Stromal cell of bone marrow (primary cell): ENCODE results near the gene RNASE3.
A peak's percentile ranks its signal among the peaks of the same experiment; 100 is the strongest.
"Not testable (repeated sequence)": the region's sequence is repeated elsewhere in the genome, so short reads cannot be mapped to it uniquely, and the experiment has no call there.

Experiments used
- DNase-seq: peaks from one replicate; pipeline ENCODE4 v3.0.0-alpha.2; 2012; ENCODE audit warnings: low read depth

RNASE3 gene

GRCh38 chr14:20891126-20891825, at the start of gene RNASE3:
Gene RNASE3 (plus strand): TSS chr14:20891385. CDS start chr14:20891687, 302 bp downstream.
- DNase-seq: not testable (repeated sequence)

DNA sequence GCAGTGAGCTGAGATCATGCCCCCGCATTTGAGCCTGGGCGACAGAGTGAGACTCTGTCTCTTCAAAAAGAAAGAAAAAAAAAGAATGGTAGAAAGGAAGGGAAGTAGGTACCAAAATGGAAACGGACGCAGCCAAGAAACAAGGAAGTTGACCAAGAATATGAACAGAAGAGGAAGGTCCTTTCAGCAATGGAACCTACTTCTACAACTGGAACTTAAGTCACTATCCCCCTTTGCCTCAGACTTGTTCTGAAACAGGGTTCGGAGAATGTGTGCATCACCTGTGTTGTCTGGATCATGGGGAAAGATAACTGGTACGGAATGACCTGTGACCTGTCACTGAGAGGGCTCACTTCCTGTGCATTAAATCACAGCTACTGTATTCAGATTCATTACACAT, 44.6 kb upstream of the RNASE3 start:
- DNase-seq: no peak

DNA sequence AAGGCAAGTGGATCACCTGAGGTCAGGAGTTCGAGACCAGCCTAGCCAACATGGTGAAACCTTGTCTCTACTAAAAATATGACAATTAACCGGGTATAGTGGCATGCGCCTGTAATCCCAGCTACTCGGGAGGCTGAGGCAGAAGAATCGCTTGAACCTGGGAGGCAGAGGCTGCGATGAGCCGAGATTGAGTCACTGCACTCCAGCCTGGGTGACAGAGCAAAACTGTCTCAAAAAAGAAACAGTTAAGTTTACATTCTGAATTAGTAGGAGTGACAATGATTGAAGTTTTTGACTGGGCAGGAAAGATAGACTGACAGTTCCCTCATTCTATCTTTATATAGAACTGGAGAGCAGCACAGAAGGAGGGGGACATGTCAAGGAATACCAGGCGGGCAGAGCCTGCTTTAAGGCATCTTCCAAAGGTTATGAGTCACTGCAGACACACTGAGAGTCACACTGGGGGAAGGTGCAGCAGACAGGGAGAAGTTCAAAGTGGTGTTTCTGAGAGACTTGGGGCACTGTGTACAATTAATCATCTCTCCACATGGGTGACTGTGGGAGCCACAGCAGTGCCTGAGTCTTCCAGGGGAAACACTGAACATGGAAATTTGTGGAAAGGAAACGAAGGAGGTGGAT, 42.8 kb upstream of the RNASE3 start:
- DNase-seq: no peak

DNA sequence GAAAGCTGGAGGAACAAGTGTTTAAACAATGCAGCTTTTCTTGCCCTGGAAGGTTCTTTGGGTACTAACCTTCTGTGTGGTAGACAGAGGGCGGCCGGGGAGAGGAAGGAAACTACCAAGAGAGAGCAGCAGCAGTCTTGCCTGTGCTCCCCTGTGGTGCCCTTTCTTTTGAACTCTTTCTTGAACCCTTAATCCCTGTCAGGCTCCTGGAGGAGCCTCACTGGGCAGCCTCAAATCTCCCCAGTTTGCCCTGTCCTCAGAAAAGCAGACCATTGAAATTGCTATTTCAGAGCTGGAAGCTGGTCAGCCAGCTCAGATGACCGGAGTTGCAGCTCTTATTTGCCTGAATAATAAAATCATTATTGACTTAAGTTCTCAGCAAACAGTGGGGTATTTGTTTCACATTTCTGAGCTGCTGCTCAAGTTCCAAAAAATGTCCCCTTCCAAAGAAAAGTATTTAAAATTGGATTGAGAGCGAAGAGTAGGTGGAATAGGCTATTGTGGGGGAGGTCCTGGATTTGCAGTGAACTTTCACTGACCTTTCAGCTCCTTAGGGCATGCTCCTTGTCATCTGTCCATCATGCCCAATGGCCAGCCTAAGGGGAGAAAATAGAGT, 42.1 kb upstream of the RNASE3 start:
- no peak for DNase-seq

DNA sequence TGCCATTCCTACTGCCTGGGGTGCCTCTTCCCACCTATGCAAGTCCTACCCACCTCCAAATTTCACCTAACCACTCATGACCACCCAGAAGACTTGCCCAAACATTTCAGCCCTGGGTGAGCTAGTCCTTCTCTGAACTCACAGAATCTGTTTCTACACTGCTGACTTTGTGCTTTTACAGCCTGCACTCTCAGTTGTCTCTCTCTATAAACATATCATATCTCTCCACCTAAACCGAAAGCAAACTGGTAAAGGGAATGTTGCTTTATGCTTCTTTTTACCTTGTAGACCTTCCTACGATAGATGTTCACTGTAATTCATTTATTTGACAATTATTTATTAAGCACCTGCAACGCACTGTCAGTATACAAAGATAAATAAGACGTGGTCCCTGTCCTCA, 38.1 kb upstream of the RNASE3 start:
- no peak for DNase-seq

DNA sequence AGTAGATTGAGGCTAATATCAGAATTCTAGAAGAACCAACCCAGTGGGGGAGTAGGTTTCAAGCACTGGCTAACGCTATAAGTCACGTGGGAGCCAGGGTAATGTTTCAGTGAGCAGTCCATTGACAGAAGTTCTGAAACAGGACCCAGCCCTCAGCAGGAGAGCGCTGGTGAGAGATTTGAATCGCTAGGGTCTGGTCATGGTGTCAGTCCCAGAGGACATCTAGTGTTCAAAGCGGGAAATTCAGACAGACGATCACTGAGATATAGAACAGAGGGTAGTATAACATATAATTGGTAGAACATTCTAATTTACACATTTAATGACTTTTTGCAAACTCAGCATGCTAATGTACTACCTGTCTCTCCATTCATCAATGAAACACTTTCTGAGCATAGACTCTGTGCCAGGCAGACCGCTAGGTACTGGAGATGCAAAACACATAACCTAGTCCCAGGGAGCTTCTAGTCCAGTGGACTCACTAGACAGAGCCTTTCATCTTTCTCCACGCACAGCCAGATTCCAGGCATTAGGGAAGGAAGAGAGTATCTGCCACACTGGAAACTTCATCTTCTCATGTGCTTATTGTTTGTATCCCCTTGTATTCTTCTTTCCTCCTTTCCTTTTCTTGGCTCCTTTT, 35.4 kb upstream of the RNASE3 start:
- peak; percentile 41 for DNase-seq

DNA sequence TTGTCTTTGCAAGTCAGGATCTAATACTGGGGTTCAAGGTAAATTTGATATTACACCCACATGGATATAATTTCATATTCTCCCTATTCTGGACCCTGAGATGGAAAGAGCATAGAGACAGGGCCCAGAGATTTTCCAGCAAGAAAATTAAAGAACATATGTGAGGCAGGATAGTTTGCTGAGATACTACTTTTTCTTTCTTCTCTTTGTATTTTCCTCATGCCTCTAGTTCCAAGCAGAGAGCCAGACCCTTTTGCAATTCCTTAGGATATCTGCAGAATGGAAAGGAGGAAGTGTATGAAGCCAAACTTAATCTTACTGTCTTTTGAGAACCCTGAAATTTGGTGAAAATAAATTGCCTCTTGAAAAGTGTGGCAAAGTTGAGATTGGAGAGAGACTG, 34.0 kb upstream of the RNASE3 start:
- no peak for DNase-seq

DNA sequence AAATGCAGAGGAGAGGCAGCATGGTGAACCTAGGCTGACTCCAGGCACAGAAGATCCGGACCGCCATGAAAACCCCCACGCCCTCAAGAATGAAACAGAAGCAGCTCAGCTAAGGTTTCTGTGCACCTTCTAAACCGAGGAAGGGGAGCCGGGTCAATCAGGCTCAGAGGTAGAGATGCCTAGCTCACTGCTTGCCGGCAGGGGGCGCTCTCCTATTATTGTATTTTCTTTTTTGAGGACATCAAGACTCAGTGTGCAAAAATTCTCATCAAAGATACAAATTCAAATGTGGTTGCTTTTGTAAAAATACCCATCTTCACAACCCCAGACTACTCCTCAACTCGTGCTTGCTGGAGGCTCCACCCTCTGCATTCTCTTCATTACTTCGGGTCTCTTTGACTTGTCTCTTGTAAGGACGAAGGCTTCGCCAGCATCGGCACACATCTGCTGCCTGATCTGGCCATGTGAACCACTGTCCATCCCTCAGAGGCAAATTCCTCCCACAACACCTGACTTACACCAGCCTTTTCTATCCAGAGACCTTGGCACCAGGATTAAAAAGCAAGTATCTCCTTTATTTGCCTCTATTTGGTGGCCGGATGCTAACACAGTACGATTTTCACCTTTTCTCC, 33.4 kb upstream of the RNASE3 start:
- DNase-seq: no peak

DNA sequence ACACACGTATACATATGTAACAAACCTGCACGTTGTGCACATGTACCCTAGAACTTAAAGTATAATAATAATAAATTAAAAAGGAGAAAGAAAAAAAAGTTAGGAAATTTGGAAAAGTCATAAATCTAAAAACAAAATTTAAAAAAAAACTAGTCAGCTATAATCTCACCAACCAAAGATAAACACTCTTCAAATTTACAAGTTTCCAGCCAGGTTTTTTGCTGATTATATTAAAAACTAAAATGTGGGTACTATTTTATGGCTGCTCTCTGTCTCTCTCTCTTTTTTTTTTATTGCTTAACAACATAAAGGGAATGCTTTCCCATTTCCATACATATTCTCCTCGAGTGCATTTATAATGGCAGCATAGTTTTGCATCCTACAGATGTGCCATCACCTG, 25.0 kb upstream of the RNASE3 start:
- DNase-seq: no peak

DNA sequence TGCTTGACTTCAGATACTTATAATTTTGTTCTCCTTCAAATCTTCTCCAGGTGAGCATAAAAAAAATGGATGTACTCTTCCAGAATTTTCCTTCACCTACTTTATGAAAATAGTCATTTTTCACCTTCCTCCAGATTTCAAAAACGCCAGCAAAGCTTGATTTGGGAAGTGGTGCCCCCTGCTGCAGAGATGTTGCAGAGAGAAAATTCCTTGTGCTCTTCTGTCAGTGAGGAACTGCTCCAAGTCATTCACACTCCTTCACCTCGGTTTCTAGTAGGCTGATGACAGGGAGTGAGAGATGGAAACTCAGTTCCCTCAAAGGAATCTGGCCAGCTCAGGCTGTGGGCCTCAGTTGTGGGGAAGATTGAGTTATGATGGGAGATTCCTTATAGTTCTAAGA, 24.2 kb upstream of the RNASE3 start:
- DNase-seq: peak; percentile 2

DNA sequence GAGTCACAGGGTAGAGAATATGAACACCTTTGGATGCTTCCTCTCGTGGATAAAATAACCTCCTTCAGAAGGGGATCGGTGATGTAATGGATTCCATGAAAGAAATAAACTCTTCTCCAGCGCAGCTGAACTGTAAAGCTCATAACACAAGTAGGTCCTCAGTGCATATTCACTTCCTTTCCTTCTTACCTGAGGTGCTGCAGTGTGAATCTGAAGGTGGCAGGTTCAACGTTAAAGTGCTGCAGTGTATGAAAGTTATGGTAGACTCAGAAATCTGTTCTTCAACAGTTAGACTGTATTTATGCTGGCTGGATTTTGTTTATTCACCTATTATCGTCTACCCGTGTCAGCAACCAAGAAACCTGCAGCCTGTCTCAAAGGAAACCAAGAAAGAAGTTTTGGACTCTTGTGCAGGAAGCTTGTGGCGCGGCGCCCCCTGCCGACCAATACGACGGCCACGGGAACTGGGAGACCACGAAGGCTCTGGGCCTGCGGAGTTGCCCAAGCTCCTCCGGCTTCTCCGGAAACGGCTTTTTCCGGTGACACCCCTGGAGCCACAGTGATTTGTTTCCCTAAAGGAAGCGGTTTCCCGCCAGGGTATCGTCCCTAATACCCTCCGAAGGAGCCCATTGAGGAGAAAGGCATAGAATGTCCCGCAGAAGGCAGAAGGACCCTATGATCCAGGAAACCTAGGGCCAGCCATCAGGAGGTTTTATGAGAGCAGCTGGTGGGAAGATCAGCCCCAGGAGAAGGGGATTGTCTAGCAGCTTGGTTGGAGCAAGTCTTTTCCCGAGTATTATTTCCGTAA, 17.6 kb upstream of the RNASE3 start:
- DNase-seq: peak; percentile 38

- DNase-seq: no peak
These were observed 14.2 kb upstream of the RNASE3 start for GRCh38 chr14:20877016-20877415.

DNA sequence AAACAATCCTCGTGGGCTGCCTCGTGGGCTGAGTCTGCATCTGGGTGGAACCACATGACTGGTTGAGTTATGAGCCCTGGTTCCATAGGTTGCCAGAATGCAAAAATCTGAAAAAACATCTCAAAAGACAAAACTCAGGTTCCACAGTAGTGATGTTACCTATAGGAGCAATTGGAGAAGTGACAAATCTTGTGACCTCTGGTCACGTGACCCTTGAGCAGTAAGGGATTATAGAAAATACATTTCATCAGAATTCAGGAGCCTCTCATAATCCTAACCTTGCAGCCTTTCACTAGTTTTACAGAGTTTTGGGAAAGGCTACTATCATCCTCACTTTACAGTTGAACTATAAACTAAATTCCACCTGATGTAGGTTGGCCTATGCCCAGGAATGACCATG, 12.5 kb upstream of the RNASE3 start:
- no peak for DNase-seq

- DNase-seq: not testable (repeated sequence)
These were observed 10.0 kb upstream of the RNASE3 start for GRCh38 chr14:20881229-20881628.

DNA sequence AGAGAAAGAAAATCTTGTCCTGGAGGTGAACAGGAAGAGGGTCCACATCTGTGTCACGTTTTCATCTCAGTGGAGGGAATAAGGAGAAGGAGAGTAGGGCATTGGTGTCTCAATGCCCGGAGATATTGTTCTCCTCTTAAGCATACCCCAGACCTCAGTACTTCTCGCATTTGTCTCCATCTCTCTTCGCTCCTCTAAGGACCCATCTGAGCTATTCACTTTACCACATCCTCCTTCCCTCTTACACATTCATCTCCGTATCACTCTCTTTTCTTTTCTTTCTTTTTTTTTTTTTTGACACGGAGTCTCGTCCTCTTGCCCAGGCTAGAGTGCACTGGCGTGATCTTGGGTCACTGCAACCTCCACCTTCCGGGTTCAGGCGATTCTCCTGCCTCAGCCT, 8.4 kb upstream of the RNASE3 start:
- DNase-seq: not testable (repeated sequence)

DNA sequence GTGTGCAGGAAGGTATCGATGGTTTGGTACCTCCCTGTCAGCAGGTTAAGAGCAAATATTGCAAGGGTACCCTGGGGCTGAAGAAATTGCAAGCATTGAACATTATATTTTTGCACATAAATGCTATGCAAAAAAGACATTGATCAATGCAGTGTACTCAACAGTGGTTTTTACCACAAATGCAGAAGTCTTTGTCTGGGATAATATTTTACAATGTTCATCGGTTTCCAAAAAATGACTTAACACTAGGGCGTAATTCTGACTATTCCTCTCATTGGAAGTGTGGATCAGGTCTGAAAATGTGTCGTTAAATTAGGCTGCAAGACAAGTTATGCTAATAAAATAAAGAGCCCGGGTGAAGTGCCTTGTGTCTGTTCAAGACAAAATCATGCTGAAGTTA, 2.8 kb upstream of the RNASE3 start:
- DNase-seq: not testable (repeated sequence)

GRCh38 chr14:20895322-20895721, 4.1 kb downstream of the RNASE3 start:
- not testable (repeated sequence) for DNase-seq

DNA sequence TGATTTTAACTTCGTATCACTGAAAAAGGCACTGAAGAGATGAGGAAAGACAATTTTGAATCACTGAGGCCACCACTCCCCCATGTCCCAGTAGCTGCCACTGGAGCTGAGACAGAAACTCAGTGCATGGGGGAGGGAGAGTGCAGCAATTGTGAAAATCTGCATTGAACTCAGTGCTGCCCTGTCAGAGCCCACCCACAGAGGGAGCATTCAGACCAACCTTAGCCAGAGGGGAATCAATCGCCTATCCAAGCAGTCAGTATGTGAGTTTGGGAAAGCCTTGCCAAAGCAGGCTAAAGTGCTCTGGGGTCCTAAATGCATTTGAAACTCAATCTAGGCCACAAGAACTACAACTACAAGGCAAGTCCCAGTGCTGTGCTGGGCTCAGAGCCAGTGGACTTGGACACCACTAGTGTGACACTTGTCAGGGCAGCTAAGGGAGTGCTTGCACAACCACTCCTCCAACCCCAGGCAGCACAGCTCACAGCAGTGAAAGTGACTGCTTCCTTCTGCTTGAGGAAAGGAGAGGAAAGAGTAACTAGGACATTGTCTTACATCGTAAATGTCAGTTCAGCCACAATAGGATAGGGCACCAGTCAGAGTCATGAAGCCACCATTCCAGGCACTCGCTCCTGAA, 13.3 kb downstream of the RNASE3 start:
- no peak for DNase-seq

DNA sequence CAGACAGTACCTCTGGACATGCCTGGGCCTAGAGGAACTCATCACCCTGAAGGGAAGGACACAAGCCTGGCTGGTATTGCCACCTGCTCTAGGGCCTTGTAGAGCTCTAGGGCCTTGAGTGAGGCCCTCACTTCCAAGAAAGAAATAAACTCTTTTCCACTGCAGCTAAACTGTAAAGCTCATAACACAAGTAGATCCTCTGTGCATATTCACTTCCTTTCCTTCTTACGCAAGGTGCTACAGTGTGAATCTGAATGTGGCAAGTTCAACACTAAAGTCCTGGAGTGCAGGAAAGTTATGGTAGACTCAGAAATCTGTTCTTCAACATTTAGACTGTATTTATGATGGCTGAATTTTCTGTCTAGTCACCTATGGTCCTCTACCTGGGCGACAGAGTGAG, 14.5 kb downstream of the RNASE3 start:
- DNase-seq: no peak

- DNase-seq: no peak
These were observed 16.0 kb downstream of the RNASE3 start for GRCh38 chr14:20907214-20907613.

DNA sequence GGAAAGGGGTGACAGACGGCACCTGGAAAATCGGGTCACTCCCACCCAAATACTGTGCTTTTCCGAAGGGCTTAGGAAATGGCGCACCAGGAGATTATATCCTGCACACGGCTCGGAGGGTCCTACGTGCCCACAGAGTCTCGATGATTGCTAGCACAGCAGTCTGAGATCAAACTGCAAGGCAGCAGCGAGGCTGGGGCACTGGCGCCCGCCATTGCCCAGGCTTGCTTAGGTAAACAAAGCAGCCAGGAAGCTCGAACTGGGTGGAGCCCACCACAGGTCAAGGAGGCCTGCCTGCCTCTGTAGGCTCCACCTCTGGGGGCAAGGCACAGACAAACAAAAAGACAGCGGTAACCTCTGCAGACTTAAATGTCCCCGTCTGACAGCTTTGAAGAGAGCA, 19.6 kb downstream of the RNASE3 start:
- DNase-seq: not testable (repeated sequence)
